ENCODE measurements around the gene NRXN2.

NRXN2 gene

DNA sequence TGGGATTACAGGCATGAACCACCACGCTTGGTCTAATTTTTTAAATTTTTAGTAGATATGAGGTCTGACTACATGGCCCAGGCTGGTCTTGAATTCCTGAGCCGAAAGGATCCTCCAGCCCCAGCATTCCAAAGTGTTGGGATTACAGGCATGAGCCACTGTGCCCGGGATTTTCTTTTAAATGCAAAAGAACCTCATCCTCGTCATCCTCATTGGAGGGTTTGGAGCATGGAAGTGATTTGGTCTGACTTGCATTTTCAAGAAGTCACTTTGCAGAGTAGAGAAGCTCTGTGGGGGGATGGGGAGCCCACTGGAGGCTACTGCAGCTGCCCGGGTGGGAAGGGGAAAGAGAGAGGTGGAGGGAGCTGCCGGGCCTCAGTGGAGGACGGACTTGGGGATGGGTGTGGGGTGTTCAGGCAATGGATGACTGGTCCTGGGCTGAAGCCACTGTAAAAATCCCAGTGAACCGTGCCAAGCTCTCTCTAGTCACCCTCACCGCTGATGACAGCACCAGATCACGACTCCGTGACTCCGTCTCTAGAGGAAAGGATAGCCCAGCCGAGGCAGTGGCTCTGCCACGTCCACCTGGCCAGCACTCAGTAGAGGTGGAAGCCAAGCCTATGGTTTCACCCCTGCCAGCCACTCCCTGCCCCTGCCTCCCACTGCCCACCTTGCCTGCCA, 164.8 kb downstream of the NRXN2 start:
- TF ChIP-seq EZH2phosphoT487 (IDR thresholded peaks at IDR 0.05; ENCODE audit: borderline replicate concordance), result no peak
- H3K27me3 ChIP-seq (ENCODE audit: insufficient read depth, low read length, poor library complexity, severe bottlenecking), result no peaks in the 10 kb centered on the region
- H4K20me1 ChIP-seq (ENCODE audit: insufficient read depth, low read length, poor library complexity, severe bottlenecking), result no peaks in the 10 kb centered on the region
- H3K79me2 ChIP-seq (ENCODE audit: insufficient read depth, low read length), result no peaks in the 10 kb centered on the region
- H3K4me1 ChIP-seq (ENCODE audit: insufficient read depth, low read length, poor library complexity, severe bottlenecking), result peaks cover 22% of the 10 kb centered on the region
- no peaks in the 10 kb centered on the region for H3K9me2 ChIP-seq (replicated peaks; ENCODE audit: low read depth, low read length)
- no peaks in the 10 kb centered on the region for H3F3A ChIP-seq (ENCODE audit: low read depth)
- no peak overlapping the region for H2AFZ ChIP-seq (ENCODE audit: low read length)
- H3K4me2 ChIP-seq (ENCODE audit: low read depth, low read length, poor library complexity, severe bottlenecking), result no peak overlapping the region
- H3K9me3 ChIP-seq (ENCODE audit: insufficient read depth, low read depth, low read length), result no peaks in the 10 kb centered on the region
- H3K4me3 ChIP-seq (ENCODE audit: low read length, poor library complexity, severe bottlenecking), result no peak overlapping the region
- H3K9ac ChIP-seq (ENCODE audit: low read depth, low read length, poor library complexity, severe bottlenecking), result no peak overlapping the region
- no peaks in the 10 kb centered on the region for H3K36me3 ChIP-seq (ENCODE audit: insufficient read depth, low read length)

DNA sequence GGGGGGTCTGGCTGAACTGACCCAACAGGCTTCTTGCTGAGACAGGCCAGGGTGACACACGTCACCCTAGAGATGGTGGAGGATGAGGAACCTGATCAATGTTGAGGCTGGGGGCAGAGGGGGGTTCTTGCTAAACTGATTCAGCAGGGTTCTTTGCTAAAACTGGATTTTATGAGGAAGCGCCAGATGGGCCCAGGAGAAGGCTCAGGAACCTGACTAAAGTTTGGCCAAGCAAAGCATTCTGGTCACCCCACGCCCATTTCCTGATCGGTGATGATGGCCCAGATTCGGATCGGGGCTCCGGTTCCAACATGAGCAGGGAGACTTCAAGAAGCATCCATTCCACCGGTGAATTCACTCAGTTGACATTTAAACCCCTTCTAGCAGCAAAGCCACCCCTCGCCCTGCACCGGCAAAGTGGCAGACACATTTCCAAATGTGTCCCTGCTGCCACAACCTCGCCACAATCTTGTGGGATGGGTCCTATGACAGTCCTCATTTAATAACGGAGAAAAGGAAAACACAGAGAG, 166.2 kb downstream of the NRXN2 start:
- H3K9ac ChIP-seq (ENCODE audit: low read depth, low read length, poor library complexity, severe bottlenecking), result no peak overlapping the region
- no peak overlapping the region for H3K4me2 ChIP-seq (ENCODE audit: low read depth, low read length, poor library complexity, severe bottlenecking)
- no peaks in the 10 kb centered on the region for H3K9me2 ChIP-seq (replicated peaks; ENCODE audit: low read depth, low read length)
- H2AFZ ChIP-seq (ENCODE audit: low read length), result no peak overlapping the region
- no peaks in the 10 kb centered on the region for H3K79me2 ChIP-seq (ENCODE audit: insufficient read depth, low read length)
- no peaks in the 10 kb centered on the region for H3F3A ChIP-seq (ENCODE audit: low read depth)
- no peaks in the 10 kb centered on the region for H3K9me3 ChIP-seq (ENCODE audit: insufficient read depth, low read depth, low read length)
- H3K27me3 ChIP-seq (ENCODE audit: insufficient read depth, low read length, poor library complexity, severe bottlenecking), result no peaks in the 10 kb centered on the region
- H3K4me3 ChIP-seq (ENCODE audit: low read length, poor library complexity, severe bottlenecking), result no peak overlapping the region
- TF ChIP-seq, protein P1, sequence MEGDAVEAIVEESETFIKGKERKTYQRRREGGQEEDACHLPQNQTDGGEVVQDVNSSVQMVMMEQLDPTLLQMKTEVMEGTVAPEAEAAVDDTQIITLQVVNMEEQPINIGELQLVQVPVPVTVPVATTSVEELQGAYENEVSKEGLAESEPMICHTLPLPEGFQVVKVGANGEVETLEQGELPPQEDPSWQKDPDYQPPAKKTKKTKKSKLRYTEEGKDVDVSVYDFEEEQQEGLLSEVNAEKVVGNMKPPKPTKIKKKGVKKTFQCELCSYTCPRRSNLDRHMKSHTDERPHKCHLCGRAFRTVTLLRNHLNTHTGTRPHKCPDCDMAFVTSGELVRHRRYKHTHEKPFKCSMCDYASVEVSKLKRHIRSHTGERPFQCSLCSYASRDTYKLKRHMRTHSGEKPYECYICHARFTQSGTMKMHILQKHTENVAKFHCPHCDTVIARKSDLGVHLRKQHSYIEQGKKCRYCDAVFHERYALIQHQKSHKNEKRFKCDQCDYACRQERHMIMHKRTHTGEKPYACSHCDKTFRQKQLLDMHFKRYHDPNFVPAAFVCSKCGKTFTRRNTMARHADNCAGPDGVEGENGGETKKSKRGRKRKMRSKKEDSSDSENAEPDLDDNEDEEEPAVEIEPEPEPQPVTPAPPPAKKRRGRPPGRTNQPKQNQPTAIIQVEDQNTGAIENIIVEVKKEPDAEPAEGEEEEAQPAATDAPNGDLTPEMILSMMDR (conservative IDR thresholded peaks at IDR 0.05; ENCODE audit: low read length), result no peak
- no peak for TF ChIP-seq EZH2phosphoT487 (IDR thresholded peaks at IDR 0.05; ENCODE audit: borderline replicate concordance)
- peaks cover 22% of the 10 kb centered on the region for H3K4me1 ChIP-seq (ENCODE audit: insufficient read depth, low read length, poor library complexity, severe bottlenecking)
- no peaks in the 10 kb centered on the region for H3K36me3 ChIP-seq (ENCODE audit: insufficient read depth, low read length)
- no peaks in the 10 kb centered on the region for H4K20me1 ChIP-seq (ENCODE audit: insufficient read depth, low read length, poor library complexity, severe bottlenecking)

Data from Loucy (cell line).